HG03066 (cell line): ENCODE measurements around the gene CD300H.

Experiments
- ATAC-seq: cut with Tn5 transposase; IDR thresholded peaks from one replicate; pipeline ENCODE4 v1.9.1; 2021; ENCODE audit warnings: low read depth; ENCODE audit not compliant: unreplicated experiment

CD300H gene

DNA sequence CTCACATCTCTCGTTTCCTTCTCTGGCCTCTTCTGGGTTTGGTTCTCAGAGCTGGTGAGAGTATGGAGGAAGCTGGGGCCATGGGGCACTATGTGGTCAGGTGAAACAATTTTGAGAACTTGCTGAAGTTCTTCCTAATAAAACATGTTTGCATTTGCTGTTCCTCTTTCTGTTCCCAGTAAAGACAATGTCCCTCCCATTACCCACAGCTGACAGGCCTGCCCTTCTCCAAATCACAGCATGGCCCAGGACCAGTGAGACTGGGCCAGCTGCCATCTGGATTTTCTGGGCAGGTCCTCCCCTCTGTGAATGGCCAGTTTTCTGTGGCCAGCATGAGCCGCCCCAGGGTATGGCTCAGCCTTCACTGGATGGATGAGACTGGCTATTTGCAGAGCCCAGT, at the start of gene CD300H:
TSS of gene CD300H (minus strand) at position 113 of the 400 bp plus-strand sequence.
- ATAC-seq: no peak

DNA sequence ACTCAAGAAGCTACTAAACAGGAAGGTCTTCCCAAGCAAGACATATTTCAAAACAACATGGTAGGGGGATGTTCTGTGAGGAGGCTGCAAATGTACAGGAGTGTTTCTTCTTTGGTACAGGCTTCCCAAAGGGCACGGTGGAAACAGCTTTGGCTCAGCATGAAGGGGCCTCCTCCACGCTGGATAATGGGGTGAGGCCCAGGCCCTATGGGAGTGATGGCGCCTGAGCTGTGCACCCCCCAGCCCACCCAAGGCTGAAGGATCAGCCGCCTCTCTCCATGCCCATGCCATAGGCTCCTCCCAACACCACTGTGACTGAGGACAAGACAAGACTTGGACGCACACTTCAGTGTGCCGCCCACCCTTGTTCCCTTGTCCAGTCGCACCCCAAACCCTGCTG, 49.4 kb upstream of the CD300H start:
- no peak for ATAC-seq

DNA sequence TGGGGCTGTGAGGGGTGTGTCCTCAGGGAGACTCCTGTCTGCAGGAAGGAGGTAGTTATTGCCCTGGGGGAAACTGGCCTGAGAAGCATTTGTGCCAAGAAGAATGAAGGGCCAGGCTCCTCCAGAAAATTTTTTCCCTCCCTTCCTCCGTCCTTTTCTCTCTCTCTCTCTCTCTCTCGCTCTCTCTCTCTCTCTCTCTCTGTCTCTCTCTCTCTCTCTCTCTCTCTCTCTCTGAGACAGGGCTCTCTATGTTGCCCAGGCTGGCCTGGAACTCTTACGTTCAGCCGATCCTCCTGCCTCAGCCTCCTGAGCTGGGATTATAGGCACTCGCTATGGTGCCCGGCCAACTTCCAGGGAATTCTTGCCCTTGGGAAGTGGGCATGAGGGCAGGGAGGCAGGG, 44.7 kb upstream of the CD300H start:
- no peak for ATAC-seq

DNA sequence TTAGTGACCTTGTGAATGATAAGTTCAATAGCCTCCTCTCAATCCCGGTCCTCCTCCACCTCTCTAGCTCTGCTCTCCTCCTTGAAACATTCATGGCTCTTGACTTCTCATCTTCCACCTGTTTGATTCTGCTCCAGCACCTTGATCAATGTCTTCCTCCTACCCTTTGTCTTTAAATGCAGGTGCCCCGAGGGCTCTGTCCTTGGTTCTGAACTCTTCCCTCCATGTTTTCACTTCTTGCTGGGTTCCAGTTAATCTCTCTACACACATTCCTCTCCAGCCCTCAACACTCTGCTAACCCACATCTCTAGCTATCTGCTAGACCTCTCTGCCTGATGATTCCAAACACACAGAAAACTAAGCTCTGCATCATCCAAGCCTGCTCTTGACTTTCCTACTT, 42.8 kb upstream of the CD300H start:
- ATAC-seq: no peak

DNA sequence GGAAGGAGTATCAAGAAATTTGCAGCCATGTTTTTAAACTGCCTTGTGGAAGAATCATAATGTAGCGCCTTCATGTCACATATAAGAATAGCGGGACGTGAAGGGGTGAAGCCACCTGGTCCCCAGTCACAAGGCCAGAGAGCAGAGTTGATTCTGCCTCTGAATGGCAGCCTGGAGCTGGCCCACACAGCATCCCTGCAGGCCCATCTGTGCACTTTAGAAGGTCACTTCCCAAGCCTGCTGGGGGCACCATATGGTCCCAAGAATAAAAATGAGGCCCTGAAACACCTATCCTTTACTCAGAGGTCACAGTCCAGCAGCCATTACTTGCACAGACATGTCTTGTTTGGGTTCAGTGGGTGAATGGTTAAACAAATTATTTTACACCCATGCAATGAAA, 41.2 kb upstream of the CD300H start:
- ATAC-seq: no peak

DNA sequence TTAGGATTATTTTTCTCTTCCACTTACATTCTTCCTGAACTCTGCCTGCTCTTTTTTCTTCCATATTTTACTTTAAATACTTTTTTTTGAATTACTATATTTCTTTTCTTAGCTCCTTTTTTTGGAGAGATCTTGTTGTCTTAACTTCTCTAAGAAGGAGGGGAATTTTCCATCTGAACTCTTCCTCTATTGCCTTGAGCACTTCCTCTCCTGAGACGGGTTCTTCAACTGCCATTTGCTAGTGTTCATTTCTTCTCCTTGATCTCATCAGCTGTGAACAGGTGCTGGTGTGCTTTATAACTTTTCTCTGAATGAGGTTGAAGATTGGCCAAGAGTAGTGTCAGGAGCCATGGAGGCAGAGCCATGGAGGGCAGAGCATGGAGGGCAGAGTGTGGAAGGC, 39.9 kb upstream of the CD300H start:
- no peak for ATAC-seq

DNA sequence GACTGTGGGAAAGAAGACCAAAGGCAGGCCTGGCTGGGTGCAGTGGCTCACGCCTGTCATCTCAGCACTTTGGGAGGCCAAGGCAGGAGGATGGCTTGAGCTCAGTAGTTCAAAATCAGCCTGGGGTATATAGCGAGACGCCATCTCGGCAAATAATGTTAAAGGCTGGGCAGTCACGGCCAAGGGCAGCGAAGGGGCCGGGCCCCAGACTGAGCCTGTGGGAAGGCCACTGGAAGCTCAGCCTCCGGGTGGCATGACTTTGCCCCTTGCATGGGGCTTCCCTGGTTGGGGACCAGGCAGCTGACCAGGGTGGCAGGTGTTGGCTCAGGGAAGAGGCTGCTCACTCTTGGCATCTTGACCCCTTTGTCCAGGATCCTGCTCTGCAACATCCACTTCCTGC, 38.7 kb upstream of the CD300H start:
- no peak for ATAC-seq

DNA sequence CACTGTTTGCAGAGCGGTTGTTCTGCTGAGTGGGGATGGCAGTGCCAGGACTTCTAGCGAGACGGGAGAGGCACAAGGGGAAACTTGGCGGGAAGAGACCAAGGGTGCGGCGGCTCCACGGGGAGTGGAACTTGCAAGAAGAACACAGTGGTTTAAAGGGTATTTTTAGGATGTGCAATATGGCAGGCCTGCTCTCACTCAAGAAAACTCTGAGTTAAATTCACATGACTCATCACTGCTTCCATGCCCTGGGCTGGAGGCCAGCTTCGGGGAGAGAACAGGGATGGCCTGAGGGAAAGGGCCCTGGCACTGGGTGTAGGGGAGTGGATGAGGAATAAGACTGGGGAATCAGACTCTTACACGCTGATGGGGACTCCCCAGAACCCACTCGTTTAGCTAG, 38.1 kb upstream of the CD300H start:
- no peak for ATAC-seq

DNA sequence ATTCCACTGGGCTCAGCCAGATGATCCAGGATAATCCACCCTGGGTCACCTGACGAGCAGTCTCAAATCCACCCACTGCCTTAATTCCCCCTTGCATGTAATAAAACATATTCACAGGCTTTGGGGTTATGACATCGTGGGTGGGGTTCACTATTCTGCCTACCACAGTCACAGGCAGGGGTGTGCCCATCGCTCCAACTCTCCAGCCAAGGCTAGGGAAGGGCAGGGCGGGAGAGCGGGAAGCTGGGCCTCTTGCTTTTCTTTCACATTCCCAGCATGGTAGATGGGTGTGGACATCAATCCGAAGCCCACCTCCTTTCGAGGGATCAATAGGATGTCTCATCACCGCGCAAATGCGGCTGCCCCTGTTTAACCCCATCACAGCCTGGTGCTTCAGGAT, 37.5 kb upstream of the CD300H start:
- no peak for ATAC-seq

DNA sequence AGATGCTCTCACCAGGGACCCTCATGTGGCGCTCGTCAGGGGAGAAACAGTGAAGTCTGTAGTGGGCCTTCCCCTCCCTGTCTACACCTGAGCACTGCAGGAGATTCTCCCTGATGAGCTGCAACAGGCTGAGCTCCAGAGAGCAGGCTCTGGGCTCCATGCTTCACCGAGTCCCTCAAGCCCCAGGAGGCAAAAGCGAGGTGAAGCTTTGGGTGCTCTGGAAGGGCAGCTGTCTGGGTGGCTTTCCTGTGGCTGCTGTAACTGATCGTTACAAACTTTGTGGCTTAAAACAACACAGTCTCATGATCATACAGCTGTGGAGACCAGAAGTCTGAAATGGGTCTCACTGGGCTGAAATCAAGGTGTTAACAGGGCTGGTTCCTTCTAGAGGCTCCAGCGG, 36.9 kb upstream of the CD300H start:
- no peak for ATAC-seq

DNA sequence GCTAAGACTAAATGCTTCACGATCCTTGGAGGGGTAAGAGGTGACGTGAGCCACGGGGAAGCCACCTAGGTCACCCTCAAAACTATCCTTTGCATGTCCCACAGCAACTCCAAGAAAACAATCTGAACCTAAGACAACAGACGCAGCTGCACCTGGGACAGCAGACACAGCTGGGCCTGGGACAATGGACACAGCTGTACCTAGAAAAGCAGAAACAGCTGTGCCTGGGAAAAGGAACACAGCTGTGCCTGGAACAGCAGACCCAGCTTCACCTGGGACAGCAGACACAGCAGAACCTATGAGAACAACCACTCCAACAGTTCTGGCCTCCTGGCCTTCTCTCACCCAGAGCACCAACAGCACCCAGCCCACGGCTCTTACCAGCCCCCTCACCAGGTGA, 36.4 kb upstream of the CD300H start:
- ATAC-seq: no peak

DNA sequence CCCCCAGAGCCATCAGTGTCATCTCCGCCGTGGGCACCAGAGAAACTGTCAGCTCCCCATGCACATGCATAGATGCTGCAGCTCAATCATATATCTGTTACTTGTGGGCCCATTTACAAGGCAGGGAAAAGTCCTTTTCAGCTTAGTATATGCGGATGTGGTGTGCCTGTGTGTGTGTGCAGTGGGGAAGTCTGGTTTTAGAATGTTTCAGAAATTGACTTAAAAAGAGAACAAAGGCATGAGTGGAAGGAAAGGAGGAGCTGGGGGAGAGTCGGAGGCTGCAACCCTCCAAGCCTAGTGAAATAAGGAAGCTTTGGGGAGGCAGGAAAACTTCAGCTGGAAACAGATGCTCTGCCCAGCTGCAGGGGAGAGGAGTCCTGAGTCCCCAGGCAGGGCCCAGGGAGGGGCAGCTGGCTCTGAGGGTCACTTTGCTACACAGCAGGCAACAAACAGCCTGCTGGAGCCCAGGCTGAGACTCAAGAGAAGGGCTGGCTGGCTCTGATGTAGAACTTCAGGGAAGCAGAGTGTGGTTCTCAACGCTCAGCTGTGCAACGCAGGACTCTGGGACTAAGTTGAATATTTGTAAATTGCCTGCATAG, 35.8 kb upstream of the CD300H start:
- ATAC-seq: no peak

DNA sequence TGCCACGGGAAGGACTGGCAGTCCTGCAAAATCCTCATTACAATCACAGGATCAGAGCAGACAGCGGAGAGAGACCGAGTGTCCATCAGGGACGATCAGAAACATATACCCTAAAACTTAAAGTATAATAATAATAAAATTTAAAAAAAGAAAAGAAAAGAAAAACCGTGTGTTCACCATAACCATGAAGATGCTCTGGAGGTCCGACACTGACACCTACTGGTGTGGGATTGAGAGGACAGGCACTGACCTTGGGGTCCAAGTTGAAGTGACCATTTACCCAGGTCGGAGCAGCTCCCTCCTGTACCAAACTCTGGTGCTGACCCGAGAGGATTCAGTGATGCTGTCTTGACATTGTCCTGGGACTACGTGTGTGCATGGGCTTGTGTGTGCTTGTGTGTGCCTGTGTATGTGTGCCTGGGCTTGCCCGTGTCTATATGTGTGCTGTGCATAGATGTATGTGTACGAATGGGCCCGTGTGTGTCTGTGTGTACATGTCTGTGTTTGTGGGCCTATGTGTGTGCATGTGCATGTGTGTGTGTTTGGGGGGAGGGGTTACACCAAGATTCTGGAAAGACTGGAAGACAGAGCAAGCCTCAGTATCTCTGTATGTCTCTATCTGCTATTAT, 34.7 kb upstream of the CD300H start:
- no peak for ATAC-seq

DNA sequence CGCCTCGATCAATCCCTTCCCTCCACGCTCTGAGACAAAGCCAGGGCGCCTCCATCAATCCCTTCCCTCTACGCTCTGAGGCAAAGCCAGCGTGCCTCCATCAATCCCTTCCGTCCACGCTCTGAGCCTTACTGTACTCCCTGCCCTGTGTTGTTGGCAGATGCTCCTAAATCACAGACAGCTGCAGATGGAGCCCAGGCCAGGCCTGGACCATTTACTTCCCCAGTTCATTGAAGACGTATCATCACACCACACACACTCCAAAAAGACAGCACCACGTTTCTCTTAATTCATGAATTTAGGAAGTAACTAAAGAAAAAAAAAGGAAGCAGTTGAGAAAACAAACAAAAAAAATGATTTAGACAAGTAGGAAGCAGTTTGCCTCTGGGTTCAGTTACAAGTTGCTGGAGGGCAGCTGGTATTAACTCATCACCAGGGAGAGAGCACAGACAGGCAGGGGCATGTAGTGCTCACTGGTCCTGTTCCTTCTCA, 32.2 kb upstream of the CD300H start:
- ATAC-seq: no peak

DNA sequence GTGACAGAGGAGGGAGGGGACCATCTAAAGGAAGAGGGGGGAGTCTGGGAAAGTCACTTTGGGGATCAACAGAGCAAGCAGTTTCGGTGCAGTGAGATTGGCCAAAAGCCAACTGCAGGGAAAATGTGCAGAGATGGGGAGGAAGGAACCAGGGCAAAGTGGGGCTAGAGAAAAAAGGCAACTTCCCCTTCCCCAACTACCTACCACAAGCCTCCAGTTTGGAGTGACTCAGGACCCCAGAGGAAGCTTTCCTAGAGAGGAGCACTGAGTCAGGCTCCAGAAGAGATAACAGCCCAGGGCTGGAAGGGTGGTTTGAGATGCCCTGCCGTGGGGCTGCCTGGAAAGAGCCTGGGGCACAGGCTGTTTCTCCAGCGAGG, 31.7 kb upstream of the CD300H start:
- ATAC-seq: no peak

DNA sequence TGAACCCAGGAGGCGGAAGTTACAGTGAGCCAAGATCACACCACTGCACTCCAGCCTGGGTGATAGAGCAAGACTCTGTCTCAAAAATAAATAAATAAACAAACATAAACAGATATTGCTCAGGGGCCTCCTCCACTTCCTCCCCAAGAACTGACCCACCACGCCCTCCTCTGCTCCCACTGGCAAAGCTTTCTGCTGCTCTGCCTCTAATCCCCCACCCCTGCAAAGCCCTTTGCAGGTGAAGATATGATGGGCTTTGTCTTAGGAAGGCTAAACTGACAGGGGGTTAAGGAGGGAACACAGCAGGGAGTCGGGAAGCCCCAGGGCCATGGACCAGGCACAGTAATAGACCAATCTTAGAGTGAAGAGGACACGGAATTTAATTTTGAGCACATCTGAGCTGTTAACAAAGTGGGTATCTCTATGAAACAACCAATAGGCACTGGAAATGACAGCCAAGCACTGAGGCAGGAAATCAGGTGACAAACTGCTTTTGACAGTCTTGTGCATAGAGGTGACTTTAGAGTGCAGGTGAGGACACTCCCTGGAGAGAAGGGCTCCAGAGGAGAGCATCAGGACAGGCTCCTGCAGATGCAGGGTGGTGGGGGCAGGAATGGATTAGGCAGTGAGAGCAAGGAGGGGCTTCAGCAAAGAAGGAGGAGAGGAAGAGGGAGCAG, 31.2 kb upstream of the CD300H start:
- ATAC-seq: no peak

DNA sequence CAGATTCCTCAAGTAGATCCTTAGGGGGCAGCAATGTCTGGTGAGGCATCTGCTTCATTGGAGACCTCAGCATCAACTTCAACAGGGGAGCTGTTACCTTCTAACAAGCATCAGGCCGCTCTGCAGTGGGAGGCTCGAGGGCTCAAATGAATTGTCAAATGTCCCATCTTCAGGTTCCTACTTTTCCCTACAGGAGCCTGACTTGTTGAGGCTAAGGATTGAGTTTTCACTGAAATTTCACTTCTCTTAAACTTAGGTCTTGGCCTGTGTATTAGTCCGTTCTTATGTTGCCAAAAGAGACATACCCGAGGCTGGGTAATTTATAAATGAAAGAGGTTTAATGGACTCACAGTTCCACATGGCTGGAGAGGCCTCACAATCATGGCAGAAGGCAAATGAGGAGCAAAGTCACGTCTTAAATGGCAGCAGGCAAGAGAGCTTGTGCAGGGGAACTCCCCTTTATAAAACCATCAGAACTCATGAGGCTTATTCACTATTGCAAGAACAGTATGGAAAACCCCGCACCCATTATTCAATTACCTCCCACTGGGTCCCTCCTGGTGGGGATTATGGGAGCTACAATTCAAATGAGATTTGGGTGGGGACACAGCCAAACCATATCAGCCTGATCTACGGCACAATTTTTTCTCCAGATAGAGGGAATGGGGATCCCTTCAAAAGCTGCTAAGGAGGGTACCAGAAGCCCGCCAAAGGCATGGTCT, 29.9 kb upstream of the CD300H start:
- no peak for ATAC-seq

DNA sequence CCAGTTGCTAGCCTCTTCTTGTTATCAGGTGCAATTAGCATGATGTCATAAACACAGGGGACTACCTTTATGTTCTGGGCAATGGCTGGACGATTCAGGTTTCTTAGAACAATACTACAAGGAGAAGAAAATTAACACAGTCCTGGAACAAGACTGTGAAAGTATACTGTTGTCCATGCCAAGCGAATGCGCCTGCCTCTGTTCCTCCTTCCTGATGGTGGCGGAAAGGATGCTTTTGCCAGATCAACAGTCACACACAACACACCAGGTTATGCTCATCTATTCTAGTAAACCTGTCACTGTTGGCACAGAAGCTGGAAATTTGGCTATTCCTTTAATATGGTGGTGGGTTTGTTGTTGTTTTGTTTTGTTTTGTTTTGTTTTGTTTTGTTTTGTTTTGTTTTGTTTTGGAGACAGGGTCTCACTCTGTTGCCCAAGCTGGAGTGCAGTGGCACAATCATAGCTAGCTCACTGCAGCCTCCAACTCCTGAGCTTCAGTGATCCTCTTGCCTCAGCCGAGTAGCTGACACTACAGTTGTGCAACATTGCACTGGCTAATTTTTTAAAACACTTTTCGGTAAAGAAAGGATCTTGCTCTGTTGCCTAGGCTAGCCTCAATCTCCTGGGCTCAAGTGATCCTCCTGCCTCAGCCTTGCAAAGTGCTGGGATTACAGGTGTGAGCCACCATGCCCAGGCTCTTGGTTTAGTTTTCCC, 27.9 kb upstream of the CD300H start:
- no peak for ATAC-seq

DNA sequence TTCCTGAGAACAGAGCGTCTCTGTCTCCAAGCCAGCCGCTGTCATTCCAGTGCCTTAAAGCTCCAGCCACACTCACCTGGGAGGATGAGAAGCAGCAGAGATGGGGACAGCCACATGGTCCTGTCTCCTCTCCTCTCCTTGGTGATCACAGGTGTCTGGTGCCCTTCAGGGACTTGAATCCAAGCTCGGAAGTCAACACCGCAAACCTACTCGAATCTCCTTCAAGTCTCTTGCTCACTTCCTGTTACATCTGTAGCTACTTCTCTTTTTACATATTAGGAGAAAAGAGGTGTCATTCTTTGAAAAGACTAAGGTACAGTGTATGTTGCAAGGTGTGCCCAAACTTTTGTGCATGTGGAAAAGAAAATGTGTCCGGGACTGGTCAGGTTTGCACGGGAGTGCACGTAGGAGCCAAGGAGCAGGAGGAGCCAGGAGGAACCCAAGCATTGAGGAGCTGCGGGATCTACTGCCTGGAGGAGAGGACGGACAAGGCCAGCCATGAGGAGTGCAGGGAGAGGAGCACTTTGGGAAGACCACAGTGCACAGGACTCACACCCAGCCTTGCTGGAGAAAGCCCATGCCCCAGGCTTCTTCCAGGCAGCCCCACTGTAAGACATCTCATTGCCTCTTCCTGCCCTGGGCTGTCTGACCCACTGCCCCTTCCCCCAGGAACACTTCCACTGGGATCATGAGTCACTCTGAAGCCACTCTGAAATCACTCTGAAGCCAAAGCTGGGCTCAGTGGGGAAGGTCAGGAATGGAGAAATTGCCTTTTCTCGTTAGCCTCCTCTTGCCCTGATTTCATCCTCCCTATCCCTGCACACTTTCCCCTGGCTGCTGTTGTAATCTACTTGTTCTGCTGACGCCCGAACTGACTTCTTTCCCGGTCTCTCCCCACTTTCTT, 25.0 kb upstream of the CD300H start, which contains the start of gene CD300LD:
TSS of gene CD300LD (minus strand) at position 197 of the 904 bp plus-strand sequence. CDS start at position 116, 81 bp downstream.
- no peak for ATAC-seq

DNA sequence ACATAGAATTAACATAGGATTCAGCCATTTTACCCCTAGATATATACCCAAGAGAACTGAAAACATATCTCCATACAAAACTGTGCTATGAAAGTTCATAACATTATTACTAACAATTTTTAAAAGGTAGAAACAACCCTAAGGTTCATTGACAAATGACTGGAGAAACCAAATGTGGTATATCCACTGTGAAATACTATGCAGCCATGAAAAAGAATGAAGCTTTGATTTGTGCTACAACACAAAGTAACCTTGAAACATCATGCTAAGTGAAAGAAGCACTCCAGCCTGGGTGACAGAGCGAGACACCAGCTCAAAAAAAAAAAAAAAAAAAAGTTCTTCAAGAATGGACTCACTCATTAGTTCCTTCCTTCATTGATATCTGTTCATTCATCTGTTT, 24.2 kb upstream of the CD300H start:
- ATAC-seq: no peak
